H1 (cell line): ENCODE data around the gene SPOCK1. TPM values are rescaled to one million over a fixed set of nuclear protein-coding genes. Genes with fewer than 3 reads are reported as not detected.

ENCODE experiments used
- CTCF ChIA-PET: fragments of 300-600 bp; sonication (Branson Sonifier 250); formaldehyde crosslinking; loops from one replicate; lab custom pipeline; 2021; ENCODE audit not compliant: partially characterized antibody; lab: Charles Lee
- POLR2A ChIA-PET: fragments of 300-600 bp; sonication (Branson Sonifier 250); formaldehyde crosslinking; loops from one replicate; lab custom pipeline; 2021; ENCODE audit warnings: inconsistent platforms; ENCODE audit not compliant: partially characterized antibody; lab: Charles Lee
- DNase-seq, 2 experiments: peaks; one replicate each; pipeline versions ENCODE4 v3.0.0 to v3.0.0-alpha.2; 2010 to 2022; ENCODE audit warnings: low spot score in 2 of 2, low read depth in 1 of 2, mixed read lengths in 1 of 2
- FAIRE-seq: peaks from 2 replicates; lab custom pipeline; 2011; peaks lifted over from hg19 to GRCh38; lab: Jason Lieb, UNC
- H2AFZ ChIP-seq: 2 replicates; pipeline ENCODE4 v1.8.1; 2012; ENCODE audit warnings: low read length, inconsistent platforms
- H2AK5ac ChIP-seq: 2 replicates; pipeline ENCODE4 v1.6.1; 2013; ENCODE audit warnings: low read depth, low read length
- H2BK120ac ChIP-seq: replicated peaks from 2 replicates; pipeline ENCODE3; 2013; ENCODE audit warnings: low read depth, low read length, inconsistent platforms
- H2BK12ac ChIP-seq: 2 replicates; pipeline ENCODE4 v1.6.1; 2013; ENCODE audit warnings: low read depth, low read length
- H2BK15ac ChIP-seq: 2 replicates; pipeline ENCODE4 v1.6.1; 2013; ENCODE audit warnings: low read length
- H2BK20ac ChIP-seq: 2 replicates; pipeline ENCODE4 v1.6.1; 2013; ENCODE audit warnings: low read length
- H2BK5ac ChIP-seq: 2 replicates; pipeline ENCODE4 v1.6.1; 2013; ENCODE audit warnings: low read depth, low read length
- H3K14ac ChIP-seq: 2 replicates; pipeline ENCODE4 v1.6.1; 2013; ENCODE audit warnings: inconsistent platforms; ENCODE audit not compliant: insufficient read length
- H3K18ac ChIP-seq: 2 replicates; pipeline ENCODE4 v1.6.1; 2013; ENCODE audit warnings: low read length; ENCODE audit errors: extremely low read depth
- H3K23ac ChIP-seq: 2 replicates; pipeline ENCODE4 v1.6.1; 2013; ENCODE audit warnings: inconsistent platforms; ENCODE audit not compliant: insufficient read length
- H3K23me2 ChIP-seq: 2 replicates; pipeline ENCODE4 v1.6.1; 2013; ENCODE audit warnings: low read depth, low read length
- H3K27ac ChIP-seq: 2 replicates; pipeline ENCODE4 v1.6.1; 2011; ENCODE audit warnings: low read depth, low read length, inconsistent platforms
- H3K27me3 ChIP-seq, 4 experiments: replicated peaks in 1 of 4; 1 replicate in 1 of 4; 2 replicates in 3 of 4; pipeline versions ENCODE4 v1.6.1 to v1.8.1; 2011 to 2013; ENCODE audit warnings: low read length in 3 of 4, mild to moderate bottlenecking in 3 of 4, inconsistent platforms in 2 of 4, mixed read lengths in 2 of 4, moderate library complexity in 1 of 4; ENCODE audit not compliant: control insufficient read depth in 3 of 4, insufficient read depth in 3 of 4; ENCODE audit errors: extremely low read depth in 1 of 4
- H3K36me3 ChIP-seq, 4 experiments: 2 replicates each; pipeline versions ENCODE4 v1.6.1 to v1.8.1; 2011 to 2013; ENCODE audit warnings: mild to moderate bottlenecking in 4 of 4, low read length in 3 of 4, moderate library complexity in 2 of 4, control low read depth in 1 of 4, inconsistent platforms in 1 of 4; ENCODE audit not compliant: insufficient read depth in 4 of 4, control insufficient read depth in 2 of 4
- H3K4ac ChIP-seq: replicated peaks from 2 replicates; pipeline ENCODE3; 2013; ENCODE audit warnings: low read length, low read depth, mixed read lengths, inconsistent platforms; ENCODE audit not compliant: insufficient read length
- H3K4me1 ChIP-seq, 4 experiments: replicated peaks in 1 of 4; 1 replicate in 1 of 4; 2 replicates in 3 of 4; pipeline versions ENCODE4 v1.6.1 to v1.8.1; 2011 to 2013; ENCODE audit warnings: low read length in 3 of 4, inconsistent platforms in 2 of 4, mixed read lengths in 1 of 4; ENCODE audit not compliant: insufficient read depth in 4 of 4, control insufficient read depth in 3 of 4
- H3K4me2 ChIP-seq, 2 experiments: 2 replicates each; pipeline versions ENCODE4 v1.6.1 to v1.8.1; 2011 to 2013; ENCODE audit warnings: low read depth in 2 of 2, low read length in 2 of 2, control low read depth in 1 of 2, inconsistent platforms in 1 of 2, mild to moderate bottlenecking in 1 of 2; ENCODE audit not compliant: insufficient read depth in 1 of 2
- H3K4me3 ChIP-seq, 4 experiments: fragments of 200-600, 300-600 bp in 1 of 4; sonication (generic), shearing (Covaris generic), sonication (Bioruptor Twin) in 1 of 4; 2 replicates each; pipeline versions ENCODE4 v1.5.1 to v1.8.1; 2011 to 2016; ENCODE audit warnings: low read length in 4 of 4, low read depth in 3 of 4, control low read depth in 2 of 4, inconsistent platforms in 2 of 4, mild to moderate bottlenecking in 2 of 4, mixed read lengths in 1 of 4, moderate library complexity in 1 of 4; ENCODE audit not compliant: insufficient read depth in 2 of 4; ENCODE audit errors: extremely low read depth in 1 of 4
- H3K56ac ChIP-seq: replicated peaks from 2 replicates; pipeline ENCODE3; 2013; ENCODE audit warnings: low read depth, mild to moderate bottlenecking, mixed read lengths, low read length, inconsistent platforms; ENCODE audit not compliant: insufficient read length
- H3K79me1 ChIP-seq: 2 replicates; pipeline ENCODE4 v1.6.1; 2013; ENCODE audit warnings: low read depth, low read length, control low read depth
- H3K79me2 ChIP-seq, 2 experiments: 2 replicates each; pipeline versions ENCODE4 v1.6.1 to v1.8.1; 2012 to 2013; ENCODE audit warnings: low read length in 2 of 2, mild to moderate bottlenecking in 2 of 2, inconsistent platforms in 1 of 2; ENCODE audit not compliant: insufficient read depth in 2 of 2, control insufficient read depth in 1 of 2
- H3K9ac ChIP-seq, 4 experiments: replicated peaks in 1 of 4; 1 replicate in 1 of 4; 2 replicates in 3 of 4; pipeline versions ENCODE4 v1.6.1 to v1.8.1; 2011 to 2013; ENCODE audit warnings: low read depth in 3 of 4, low read length in 3 of 4, control low read depth in 2 of 4, mild to moderate bottlenecking in 2 of 4, moderate library complexity in 2 of 4, inconsistent platforms in 1 of 4; ENCODE audit errors: extremely low read depth in 1 of 4
- H3K9me3 ChIP-seq, 2 experiments: 2 replicates each; pipeline versions ENCODE4 v1.6.1 to v1.8.1; 2012 to 2013; ENCODE audit warnings: mild to moderate bottlenecking in 2 of 2, moderate library complexity in 2 of 2, control low read depth in 1 of 2, inconsistent platforms in 1 of 2, low read depth in 1 of 2, low read length in 1 of 2, mixed read lengths in 1 of 2; ENCODE audit not compliant: insufficient read depth in 2 of 2
- H4K20me1 ChIP-seq, 2 experiments: replicated peaks in 1 of 2; 2 replicates each; pipeline versions ENCODE3 to v1.8.1; 2011 to 2013; ENCODE audit warnings: inconsistent platforms in 2 of 2, low read length in 2 of 2, mild to moderate bottlenecking in 1 of 2; ENCODE audit not compliant: insufficient read depth in 2 of 2, control insufficient read depth in 1 of 2
- H4K5ac ChIP-seq: 2 replicates; pipeline ENCODE4 v1.6.1; 2013; ENCODE audit warnings: low read length, low read depth, mixed read lengths, inconsistent platforms; ENCODE audit not compliant: insufficient read length
- H4K8ac ChIP-seq: 2 replicates; pipeline ENCODE4 v1.8.0; 2013; ENCODE audit warnings: mild to moderate bottlenecking, moderate library complexity, low read length, inconsistent platforms; ENCODE audit not compliant: insufficient read depth; ENCODE audit errors: extremely low read depth
- H4K91ac ChIP-seq: replicated peaks from 2 replicates; pipeline ENCODE3; 2013; ENCODE audit warnings: low read length, mixed read lengths, inconsistent platforms; ENCODE audit not compliant: insufficient read length
- CTBP2 ChIP-seq: IDR thresholded peaks from 2 replicates; pipeline ENCODE4 v1.7.0; 2011; ENCODE audit warnings: borderline replicate concordance, mild to moderate bottlenecking, moderate library complexity, mixed read lengths, low read length; ENCODE audit not compliant: insufficient read depth, insufficient read length
- FOSL1 ChIP-seq: IDR thresholded peaks from 2 replicates; pipeline ENCODE4 v1.6.1; 2011; ENCODE audit warnings: mild to moderate bottlenecking, low read depth, low read length, moderate library complexity; ENCODE audit not compliant: insufficient read depth
- JUN ChIP-seq: IDR thresholded peaks from 2 replicates; pipeline ENCODE4 v1.6.1; 2011; ENCODE audit warnings: low read depth, mild to moderate bottlenecking, improper control_type of control experiment, low read length
- KDM4A ChIP-seq: IDR thresholded peaks from one replicate; pipeline ENCODE4 v1.7.1; 2012; ENCODE audit warnings: low read depth, mild to moderate bottlenecking, moderate library complexity, low read length, inconsistent platforms; ENCODE audit not compliant: severe bottlenecking
- KDM5A ChIP-seq: fragments of 200-600 bp; IDR thresholded peaks from 2 replicates; pipeline ENCODE4 v1.7.1; 2012; ENCODE audit warnings: mild to moderate bottlenecking, low read length, inconsistent platforms, mixed read lengths
- MAX ChIP-seq: IDR thresholded peaks from 2 replicates; pipeline ENCODE4 v1.6.1; 2012; ENCODE audit warnings: inconsistent platforms
- NANOG ChIP-seq: IDR thresholded peaks from 2 replicates; pipeline ENCODE4 v1.6.1; 2011; ENCODE audit warnings: low read length, low read depth, mild to moderate bottlenecking, inconsistent platforms; ENCODE audit not compliant: insufficient read depth, poor library complexity, severe bottlenecking
- NRF1 ChIP-seq: IDR thresholded peaks from 2 replicates; pipeline ENCODE4 v1.6.1; 2011; ENCODE audit warnings: mild to moderate bottlenecking, low read depth, low read length, improper control_type of control experiment
- PHF8 ChIP-seq: fragments of 200-600 bp; sonication (generic); conservative IDR thresholded peaks from 2 replicates; pipeline ENCODE4 v1.7.1; 2012; ENCODE audit warnings: low read depth, mild to moderate bottlenecking, inconsistent platforms, low read length, moderate library complexity
- POU5F1 ChIP-seq: IDR thresholded peaks from 2 replicates; pipeline ENCODE4 v1.6.1; 2011; ENCODE audit warnings: low read depth, mild to moderate bottlenecking, low read length, moderate library complexity
- SP1 ChIP-seq: IDR thresholded peaks from 2 replicates; pipeline ENCODE4 v1.6.1; 2011; ENCODE audit warnings: low read depth, low read length
- SP4 ChIP-seq: IDR thresholded peaks from 2 replicates; pipeline ENCODE4 v1.6.1; 2012; ENCODE audit warnings: low read length, inconsistent platforms
- ZNF274 ChIP-seq: IDR thresholded peaks from 2 replicates; pipeline ENCODE4 v1.7.0; 2012; ENCODE audit warnings: low read length, borderline replicate concordance; ENCODE audit errors: extremely low read depth
- WGBS, 2 experiments: shearing (Covaris generic) in 1 of 2; methylation state at CpG; one replicate each; pipeline versions ENCODE4 v1.1.6 to v1.1.7; 2013 to 2015; ENCODE audit warnings: low lambda C conversion rate in 2 of 2, mixed read lengths in 2 of 2, inconsistent platforms in 1 of 2, low coverage in 1 of 2, missing lambda C conversion rate in 1 of 2; ENCODE audit not compliant: insufficient replicate concordance in 2 of 2, insufficient coverage in 1 of 2, insufficient read length in 1 of 2; ENCODE audit errors: extremely low coverage in 1 of 2, missing lambda C conversion rate in 1 of 2; 5-methylcytosine and 5-hydroxymethylcytosine counted together
- polyA plus RNA-seq, 7 experiments: library from polyadenylated mRNA; depleted of rRNA in 3 of 7; stranded (reverse) in 5 of 7; unstranded in 2 of 7; fragments of >200 nt in 5 of 7; fragments of 200-250 nt in 2 of 7; gene quantifications; 1 replicate in 5 of 7; 2 replicates in 1 of 7; 4 replicates in 1 of 7; pipeline versions ENCODE4 v1.2.1 to v1.2.3, GENCODE V29; 2011 to 2013; ENCODE audit warnings: missing spikeins in 2 of 7, mixed read lengths in 2 of 7
- total RNA-seq: library from RNA; stranded (reverse); fragmentation: NEBNext Ultra II Directional; extraction: Animal tissue kit (Norgen Biotek cat#: 25700); gene quantifications from 2 replicates; pipeline ENCODE4 v1.2.1, GENCODE V29; 2021

The SPOCK1 gene
- total and polyA plus RNA-seq, 2 of the 8 experiments (the other 6 are each of a cell fraction or from before 2014, with no cell fraction given), result 6.9 to 18.1 TPM

DNA sequence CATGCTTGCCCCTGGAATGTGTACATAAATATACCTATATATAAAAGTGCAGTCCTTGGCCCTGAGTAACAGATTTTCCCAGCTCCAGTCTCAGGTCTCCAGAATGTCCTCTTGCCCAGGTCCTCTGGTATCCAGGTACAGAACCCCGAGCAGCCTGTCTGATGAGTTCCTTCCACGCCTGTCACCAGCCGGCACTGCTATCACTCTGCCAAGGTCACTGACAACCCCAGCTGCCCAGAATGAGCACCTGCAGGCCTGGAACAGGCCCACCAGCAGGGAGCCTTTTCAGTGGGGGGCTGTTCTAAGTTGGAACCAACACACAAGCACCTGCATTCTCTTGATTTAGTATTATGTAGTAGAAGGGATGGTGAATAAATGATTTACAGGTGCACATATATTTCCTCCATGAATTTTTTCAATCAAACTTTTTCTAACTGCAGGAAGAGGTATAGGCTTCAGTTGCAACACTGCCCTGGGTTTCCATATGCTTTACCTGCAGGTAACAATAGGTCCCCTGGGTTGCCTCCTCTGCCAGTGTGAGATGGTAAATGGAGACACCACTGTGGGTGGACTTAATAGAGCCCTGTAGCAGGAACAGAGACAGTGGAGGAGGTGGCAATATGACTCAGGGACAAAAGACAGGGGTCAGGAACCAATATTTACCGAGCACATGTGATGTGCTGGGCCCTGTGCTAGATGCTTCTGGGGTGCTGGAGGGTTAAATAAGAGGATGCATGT, 291.9 kb downstream of the SPOCK1 start:
- H4K20me1 ChIP-seq, result no peaks in the 10 kb centered on the region
- CTCF ChIA-PET, result no interaction called here
- TF ChIP-seq ZNF274, result no peak
- TF ChIP-seq SP1, result no peak
- no peak for TF ChIP-seq NANOG
- TF ChIP-seq KDM5A, result no peak
- no peak for TF ChIP-seq MAX
- no peak for TF ChIP-seq JUN
- TF ChIP-seq KDM4A, result no peak
- TF ChIP-seq POU5F1, result no peak
- TF ChIP-seq NRF1, result no peak
- TF ChIP-seq SP4, result no peak
- TF ChIP-seq CTBP2, result no peak
- no peak for TF ChIP-seq PHF8
- TF ChIP-seq FOSL1, result no peak

More for the DNA sequence above, 291.9 kb downstream of the SPOCK1 start:
- POLR2A ChIA-PET, result no interaction called here
- Histone ChIP-seq H3K36me3 (no peaks in the 10 kb centered on the region), H3K4me1 (peaks cover 0 to 3% (median 0%) of the 10 kb centered on the region in 4 experiments; a peak in 1 of 7 replicates), H2BK120ac (no peak overlapping the region), H3K23ac (no peak overlapping the region), H4K91ac (no peak overlapping the region), H3K4me2 (no peak overlapping the region), H3K23me2 (no peaks in the 10 kb centered on the region), H3K9me3 (no peaks in the 10 kb centered on the region), H3K18ac (0 out of 2 replicates have a peak overlapping the region, but pooled peaks have one; percentile 6), H4K5ac (no peak overlapping the region), H3K79me1 (no peaks in the 10 kb centered on the region), H4K8ac (no peak overlapping the region; the same call in 1 of the 2 replicates), H2BK5ac (no peak overlapping the region), H3K27ac (no peak overlapping the region), H3K27me3 (no peaks in the 10 kb centered on the region), H3K9ac (no peak overlapping the region), H2AK5ac (no peak overlapping the region), H2BK12ac (no peak overlapping the region), H2BK15ac (no peak overlapping the region), H3K14ac (no peak overlapping the region), H3K4ac (no peak overlapping the region), H3K56ac (no peak overlapping the region), H3K4me3 (no peak overlapping the region), H2BK20ac (no peak overlapping the region), H2AFZ (no peak overlapping the region), H3K79me2 (no peaks in the 10 kb centered on the region)
- DNase-seq, result no peak
- WGBS, 2 experiments, result 92% methylated on average over 4 of the region's 4 CpGs; no CpG with 5 or more reads in 1 of the 2 experiments
- no peak for FAIRE-seq
